HG03575 (cell line): Measurements from ENCODE around the gene OR1M1.
"Not testable (repeated sequence)": the region's sequence is repeated elsewhere in the genome, so short reads cannot be mapped to it uniquely, and the experiment has no call there.

ENCODE experiments used
- ATAC-seq: cut with Tn5 transposase; IDR thresholded peaks from one replicate; pipeline ENCODE4 v1.9.1; 2021; ENCODE audit not compliant: unreplicated experiment, insufficient number of reproducible peaks, low FRiP score; ENCODE audit errors: extremely low read depth

The OR1M1 gene

GRCh38 chr19:9071720-9072119 is 15.1 kb upstream of the OR1M1 start:
- ATAC-seq: not testable (repeated sequence)

GRCh38 chr19:9073806-9074205 is 13.1 kb upstream of the OR1M1 start:
- ATAC-seq: no peak

- ATAC-seq: no peak
These were observed 11.6 kb upstream of the OR1M1 start for GRCh38 chr19:9075064-9075949.

GRCh38 chr19:9076901-9077300 is 10.0 kb upstream of the OR1M1 start:
- no peak for ATAC-seq

- ATAC-seq: no peak
These were observed 8.2 kb upstream of the OR1M1 start for GRCh38 chr19:9078651-9079050.

GRCh38 chr19:9107375-9107774 is 20.5 kb downstream of the OR1M1 start, which contains the start of gene OR7G2:
TSS of gene OR7G2 (minus strand) at chr19:9107475. CDS start at chr19:9103243, 4,232 bp downstream.
- ATAC-seq: no peak

GRCh38 chr19:9109959-9110358 is 23.1 kb downstream of the OR1M1 start:
- ATAC-seq: no peak

- no peak for ATAC-seq
These were observed 28.5 kb downstream of the OR1M1 start, which contains the start of gene OR7G1 for GRCh38 chr19:9115307-9115813. TSS of gene OR7G1 (minus strand) at chr19:9115763. CDS start at chr19:9115763, 0 bp downstream.

GRCh38 chr19:9116547-9116946 is 29.7 kb downstream of the OR1M1 start:
- no peak for ATAC-seq

- no peak for ATAC-seq
These were observed 40.1 kb downstream of the OR1M1 start, which contains the start of gene OR7G3 for GRCh38 chr19:9126900-9127405. TSS of gene OR7G3 (minus strand) at chr19:9126950. CDS start at chr19:9126950, 0 bp downstream.

- no peak for ATAC-seq
These were observed 41.3 kb downstream of the OR1M1 start for GRCh38 chr19:9128171-9128570.

- no peak for ATAC-seq
These were observed 44.1 kb downstream of the OR1M1 start for GRCh38 chr19:9130965-9131364.

- ATAC-seq: no peak
These were observed 45.6 kb downstream of the OR1M1 start for GRCh38 chr19:9132422-9132821.

- no peak for ATAC-seq
These were observed 52.8 kb downstream of the OR1M1 start for GRCh38 chr19:9139609-9140158.

GRCh38 chr19:9140159-9140874 is 53.5 kb downstream of the OR1M1 start, which contains the start of gene ZNF317:
TSS of gene ZNF317 (plus strand) at chr19:9140397. CDS start at chr19:9156017, 15,620 bp downstream.
- ATAC-seq: no peak

GRCh38 chr19:9144920-9145319 is 58.1 kb downstream of the OR1M1 start:
- no peak for ATAC-seq
